ENCODE measurements around the gene NELL1. TPM values are rescaled to one million over a fixed set of nuclear protein-coding genes. Genes with fewer than 3 reads are reported as not detected.

NELL1 gene
- total and polyA plus RNA-seq, 8 donors = 0.24 to 1.8 (median 0.71) TPM; not detected in 2

- intact Hi-C loops (cut with DNase I) = no loop called here
- Histone ChIP-seq H3K27me3 (no peaks in the 10 kb centered on the region), H3K4me3 (no peak overlapping the region), H3K36me3 (no peaks in the 10 kb centered on the region), H3K4me1 (no peaks in the 10 kb centered on the region), H3K9me3 (peaks cover 0 to 4% of the 10 kb centered on the region in 2 donors), H3K27ac (no peak overlapping the region)
- ATAC-seq = no peak
- no peak for TF ChIP-seq CTCF (IDR thresholded peaks at IDR 0.05)
- DNase-seq = no peak
These were observed 348.9 kb downstream of the NELL1 start for GRCh38 chr11:21018248-21018647.

- DNase-seq = no peak
- no peaks in the 10 kb centered on the region for H3K9me3 ChIP-seq
- no peaks in the 10 kb centered on the region for H3K4me1 ChIP-seq
- H3K36me3 ChIP-seq = no peaks in the 10 kb centered on the region
- TF ChIP-seq CTCF (IDR thresholded peaks at IDR 0.05) = no peak
- no peak for ATAC-seq
- intact Hi-C loops (cut with DNase I) = no loop called here
- H3K27ac ChIP-seq = no peak overlapping the region
- no peaks in the 10 kb centered on the region for H3K27me3 ChIP-seq
- H3K4me3 ChIP-seq = no peak overlapping the region
These were observed 357.3 kb downstream of the NELL1 start for GRCh38 chr11:21026685-21027084.

- DNase-seq = no peak
- Histone ChIP-seq H3K4me1 (no peaks in the 10 kb centered on the region), H3K27me3 (no peaks in the 10 kb centered on the region), H3K27ac (no peak overlapping the region), H3K4me3 (no peak overlapping the region), H3K36me3 (no peaks in the 10 kb centered on the region), H3K9me3 (peaks cover 0 to 6% of the 10 kb centered on the region in 2 donors)
- ATAC-seq = no peak
- no peak for TF ChIP-seq CTCF (IDR thresholded peaks at IDR 0.05)
- intact Hi-C loops (cut with DNase I) = no loop called here
These were observed 368.5 kb downstream of the NELL1 start for GRCh38 chr11:21037850-21038249.

- no peak overlapping the region for H3K27ac ChIP-seq
- no peak for DNase-seq
- ATAC-seq = no peak
- TF ChIP-seq CTCF (IDR thresholded peaks at IDR 0.05) = no peak
- H3K36me3 ChIP-seq = no peaks in the 10 kb centered on the region
- no peaks in the 10 kb centered on the region for H3K4me1 ChIP-seq
- no peaks in the 10 kb centered on the region for H3K27me3 ChIP-seq
- no peak overlapping the region for H3K4me3 ChIP-seq
- peaks cover 0 to 6% of the 10 kb centered on the region in 2 donors for H3K9me3 ChIP-seq
- intact Hi-C loops (cut with DNase I) = no loop called here
These were observed 369.4 kb downstream of the NELL1 start for GRCh38 chr11:21038801-21039200.

- Histone ChIP-seq H3K9me3 (peaks cover 0 to 6% of the 10 kb centered on the region in 2 donors), H3K27ac (no peak overlapping the region), H3K4me3 (no peak overlapping the region), H3K27me3 (no peaks in the 10 kb centered on the region), H3K36me3 (no peaks in the 10 kb centered on the region), H3K4me1 (no peaks in the 10 kb centered on the region)
- ATAC-seq (no peak), DNase-seq (no peak)
- intact Hi-C loops (cut with DNase I) = no loop called here
- TF ChIP-seq CTCF (IDR thresholded peaks at IDR 0.05) = no peak
These were observed 371.2 kb downstream of the NELL1 start for GRCh38 chr11:21040630-21041029.
